Activated T-cell treated with anti-CD3 and anti-CD28 coated beads, Interleukin-2, amount 50 U/mL, for 72 hours (primary cell): ENCODE measurements around the gene HEPHL1. TPM values are rescaled to one million over a fixed set of nuclear protein-coding genes. Genes with fewer than 3 reads are reported as not detected.
"Not testable (repeated sequence)": the region's sequence is repeated elsewhere in the genome, so short reads cannot be mapped to it uniquely, and the experiment has no call there.

Experiments used
- ATAC-seq, 2 donors: fragments of 150-1000 bp; cut with Tn5 transposase; replicated peaks in 1 of 2; 2 replicates each; pipeline ENCODE4 v1.10.0; 2021; ENCODE audit warnings: moderate library complexity in 2 of 2, mild to moderate bottlenecking in 1 of 2
- DNase-seq, 2 donors: peaks; one replicate each; pipeline ENCODE4 v3.0.0; 2021 to 2022; ENCODE audit warnings: mixed read lengths in 1 of 2
- H3K27ac Mint-ChIP-seq: one replicate; pipeline ENCODE4 v1.8.0; 2022; ENCODE audit warnings: mild to moderate bottlenecking, moderate library complexity, mixed read lengths
- H3K27me3 Mint-ChIP-seq: one replicate; pipeline ENCODE4 v1.8.0; 2022; ENCODE audit warnings: low read depth, mixed read lengths
- H3K36me3 Mint-ChIP-seq, 2 donors: one replicate each; pipeline ENCODE4 v1.8.0; 2022; ENCODE audit warnings: mixed read lengths in 2 of 2, mild to moderate bottlenecking in 1 of 2; ENCODE audit not compliant: insufficient read depth in 2 of 2
- H3K4me1 Mint-ChIP-seq: one replicate; pipeline ENCODE4 v1.8.0; 2022; ENCODE audit warnings: low read depth, mixed read lengths
- H3K4me3 Mint-ChIP-seq, 2 donors: one replicate each; pipeline ENCODE4 v1.8.0; 2022; ENCODE audit warnings: mild to moderate bottlenecking in 2 of 2, mixed read lengths in 2 of 2, moderate library complexity in 2 of 2
- H3K9me3 Mint-ChIP-seq, 2 donors: one replicate each; pipeline ENCODE4 v1.8.0; 2022; ENCODE audit warnings: mixed read lengths in 2 of 2
- total RNA-seq, 2 donors: library from RNA; stranded (reverse); gene quantifications; one replicate each; pipeline ENCODE4 v1.2.3, GENCODE V29; 2022

The HEPHL1 gene
- total RNA-seq, 2 donors from 2014 or later: not detected

DNA sequence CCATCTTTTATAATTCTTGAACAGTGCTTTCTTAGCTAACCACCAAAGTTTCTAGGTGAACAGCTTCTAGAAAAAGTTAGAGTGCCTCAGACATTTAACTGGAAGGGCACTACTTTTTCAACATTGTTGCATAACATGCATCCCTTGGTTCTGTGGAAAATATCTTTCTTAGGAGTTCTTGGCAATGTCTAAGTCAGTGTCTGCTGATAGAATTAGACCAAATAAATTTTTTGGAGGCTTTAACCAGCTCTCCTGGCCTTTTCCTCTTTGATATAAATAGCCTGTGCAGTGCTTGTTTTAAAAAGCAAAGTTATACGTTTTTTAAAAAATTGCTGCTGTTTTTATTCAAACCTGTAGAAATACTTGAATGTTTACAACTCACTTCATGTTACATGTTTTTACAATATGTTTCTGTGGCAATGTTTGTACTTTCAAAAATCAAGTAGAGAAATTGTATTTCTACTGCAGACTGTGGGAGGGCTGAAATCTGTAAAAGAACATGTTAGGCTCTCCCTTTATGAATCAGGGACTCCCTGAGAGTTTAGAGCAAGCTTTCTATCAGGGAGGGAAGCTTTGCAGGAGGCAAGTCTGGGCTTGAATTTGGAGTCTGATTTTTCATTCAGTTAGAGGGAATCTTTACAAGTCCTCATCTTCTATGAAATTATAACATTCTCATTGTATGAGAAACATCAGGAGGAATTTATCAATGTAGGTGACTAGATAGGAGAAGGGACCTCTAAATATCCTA, 91.2 kb downstream of the HEPHL1 start:
- no peaks in the 10 kb centered on the region for H3K4me1 Mint-ChIP-seq
- DNase-seq (no peak), ATAC-seq (no peak)
- no peak overlapping the region for H3K27ac Mint-ChIP-seq
- H3K27me3 Mint-ChIP-seq: peaks cover 28% of the 10 kb centered on the region
- H3K4me3 Mint-ChIP-seq: no peak overlapping the region
- H3K9me3 Mint-ChIP-seq: peaks cover 0 to 2% of the 10 kb centered on the region in 2 donors
- no peaks in the 10 kb centered on the region for H3K36me3 Mint-ChIP-seq

DNA sequence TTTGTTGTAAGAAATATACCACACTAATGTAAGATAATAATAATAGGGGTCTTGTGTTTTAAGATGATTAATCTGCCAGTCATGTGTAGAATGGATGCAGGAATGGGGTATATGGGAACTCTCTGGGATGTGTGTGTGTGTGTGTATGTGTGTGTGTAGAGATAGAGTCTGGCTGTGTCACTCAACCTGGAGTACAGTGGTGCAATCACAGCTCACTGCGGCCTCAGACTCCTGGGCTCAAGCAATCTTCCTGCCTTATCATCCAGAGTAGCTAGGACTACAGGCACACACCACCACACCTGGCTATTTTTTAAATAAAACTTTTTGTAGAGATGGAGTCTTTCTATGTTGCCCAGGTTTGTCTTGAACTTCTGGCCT, 96.0 kb downstream of the HEPHL1 start:
- ATAC-seq: no peak
- no peak for DNase-seq
- H3K9me3 Mint-ChIP-seq: peaks cover 0 to 2% of the 10 kb centered on the region in 2 donors
- peaks cover 11% of the 10 kb centered on the region for H3K27me3 Mint-ChIP-seq
- no peaks in the 10 kb centered on the region for H3K36me3 Mint-ChIP-seq
- no peak overlapping the region for H3K27ac Mint-ChIP-seq
- no peak overlapping the region for H3K4me3 Mint-ChIP-seq
- H3K4me1 Mint-ChIP-seq: no peaks in the 10 kb centered on the region

GRCh38 chr11:94117871-94118270, 96.7 kb downstream of the HEPHL1 start:
- H3K9me3 Mint-ChIP-seq: peaks cover 0 to 2% of the 10 kb centered on the region in 2 donors

GRCh38 chr11:94119676-94120075, 98.5 kb downstream of the HEPHL1 start:
- not testable (repeated sequence) for H3K4me3 Mint-ChIP-seq, H3K9me3 Mint-ChIP-seq, H3K27me3 Mint-ChIP-seq, DNase-seq, H3K4me1 Mint-ChIP-seq, H3K27ac Mint-ChIP-seq, H3K36me3 Mint-ChIP-seq, ATAC-seq

More at GRCh38 chr11:94117871-94118270, 96.7 kb downstream of the HEPHL1 start:
- no peaks in the 10 kb centered on the region for H3K36me3 Mint-ChIP-seq
- H3K27ac Mint-ChIP-seq: no peak overlapping the region
- H3K4me3 Mint-ChIP-seq: no peak overlapping the region
- DNase-seq (no peak), ATAC-seq (no peak)
- no peaks in the 10 kb centered on the region for H3K4me1 Mint-ChIP-seq
- peaks cover 6% of the 10 kb centered on the region for H3K27me3 Mint-ChIP-seq

DNA sequence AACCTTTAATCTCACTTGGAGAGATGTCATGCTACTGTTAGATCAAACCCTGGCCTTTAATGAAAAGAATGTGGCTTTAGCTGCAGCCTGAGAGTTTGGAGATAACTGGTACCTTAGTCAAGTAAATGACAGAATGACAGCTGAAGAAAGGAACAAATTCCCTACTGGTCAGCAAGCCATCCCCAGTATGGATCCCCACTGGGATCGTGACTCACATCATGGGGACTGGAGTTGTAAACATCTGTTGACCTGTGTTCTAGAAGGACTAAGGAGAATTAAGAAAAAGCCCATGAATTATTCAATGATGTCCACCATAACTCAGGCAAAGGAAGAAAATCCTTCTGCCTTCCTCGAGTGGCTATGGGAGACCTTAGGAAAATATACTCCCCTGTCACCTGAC, 99.4 kb downstream of the HEPHL1 start:
- not testable (repeated sequence) for H3K4me3 Mint-ChIP-seq, H3K27me3 Mint-ChIP-seq, ATAC-seq, H3K27ac Mint-ChIP-seq, H3K9me3 Mint-ChIP-seq, H3K36me3 Mint-ChIP-seq, H3K4me1 Mint-ChIP-seq, DNase-seq

DNA sequence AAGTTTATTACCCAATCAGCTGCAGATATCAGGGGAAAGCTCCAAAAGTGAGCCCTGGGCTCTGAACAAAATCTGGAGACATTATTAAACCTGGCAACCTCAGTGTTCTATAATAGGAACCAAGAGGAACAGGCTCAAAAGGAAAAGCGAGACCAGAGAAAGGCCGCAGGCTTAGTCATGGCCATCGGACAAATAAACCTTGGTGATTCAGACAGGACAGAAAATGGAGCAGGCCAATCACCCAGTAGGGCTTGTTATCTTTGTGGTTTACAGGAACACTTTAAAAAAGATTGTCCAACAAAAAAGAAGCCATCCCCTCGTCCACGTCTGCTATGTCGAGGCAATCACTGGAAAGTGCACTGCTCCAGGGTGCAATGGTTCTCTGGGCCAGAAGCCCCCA, 99.8 kb downstream of the HEPHL1 start:
- no peaks in the 10 kb centered on the region for H3K36me3 Mint-ChIP-seq
- H3K4me3 Mint-ChIP-seq: no peak overlapping the region
- H3K27me3 Mint-ChIP-seq: no peaks in the 10 kb centered on the region
- H3K27ac Mint-ChIP-seq: no peak overlapping the region
- no peaks in the 10 kb centered on the region for H3K4me1 Mint-ChIP-seq
- ATAC-seq (no peak), DNase-seq (no peak)
- H3K9me3 Mint-ChIP-seq: no peaks in the 10 kb centered on the region

DNA sequence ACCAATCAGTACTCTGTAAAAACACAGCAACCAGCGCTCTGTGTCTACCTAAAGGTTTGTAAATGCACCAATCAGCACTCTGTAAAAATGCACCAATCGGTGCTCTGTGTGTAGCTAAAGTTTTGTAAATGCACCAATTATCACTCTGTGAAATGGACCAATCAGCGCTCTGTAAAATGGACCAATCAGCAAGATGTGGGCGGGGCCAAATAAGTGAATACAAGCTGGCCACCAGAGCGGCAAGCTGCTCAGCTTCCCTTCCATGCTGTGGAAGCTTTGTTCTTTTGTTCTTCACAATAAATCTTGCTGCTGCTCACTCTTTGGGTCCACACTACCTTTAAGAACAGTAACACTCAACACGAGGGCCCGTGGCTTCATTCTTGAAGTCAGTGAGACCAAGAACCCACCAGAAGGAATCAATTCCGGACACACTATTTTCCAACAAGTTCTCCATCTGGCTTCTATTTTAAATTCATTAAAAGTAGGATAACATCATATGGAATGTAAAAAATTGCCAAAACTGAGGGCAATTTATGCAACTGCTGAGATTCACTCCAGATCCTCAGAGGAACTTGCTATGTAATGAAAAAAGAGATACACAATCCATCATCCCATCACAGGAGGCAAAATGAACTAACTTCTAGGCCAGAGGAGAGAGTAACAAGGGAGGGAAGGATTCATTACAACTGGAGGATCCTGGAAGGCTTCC, 104.4 kb downstream of the HEPHL1 start:
- Mint-ChIP-seq H3K4me3 (no peak overlapping the region), H3K27ac (no peak overlapping the region), H3K27me3 (no peaks in the 10 kb centered on the region), H3K36me3 (no peaks in the 10 kb centered on the region), H3K4me1 (peaks cover 15% of the 10 kb centered on the region), H3K9me3 (no peaks in the 10 kb centered on the region)
- ATAC-seq (no peak), DNase-seq (no peak)

DNA sequence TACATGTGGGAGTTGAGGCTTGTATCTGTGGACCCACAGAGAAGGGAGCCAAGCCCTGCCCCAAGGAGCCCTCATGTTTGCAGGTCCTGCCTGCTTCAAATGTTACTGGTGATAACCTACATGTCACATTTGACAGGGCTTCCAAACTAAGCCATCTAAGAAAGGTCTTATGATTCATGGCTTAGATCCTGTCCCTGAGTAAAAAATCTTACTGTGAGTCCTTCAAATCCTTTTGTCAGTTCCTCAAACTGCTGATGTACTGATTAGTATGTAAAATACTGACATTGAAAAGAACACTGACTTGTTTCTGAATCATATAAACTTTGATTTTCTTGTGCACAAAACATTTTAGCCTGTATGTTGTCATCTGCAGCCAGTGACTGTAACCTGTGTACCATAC, 106.5 kb downstream of the HEPHL1 start:
- Mint-ChIP-seq H3K4me1 (peaks cover 15% of the 10 kb centered on the region), H3K27me3 (no peaks in the 10 kb centered on the region), H3K36me3 (no peaks in the 10 kb centered on the region), H3K4me3 (no peak overlapping the region), H3K9me3 (no peaks in the 10 kb centered on the region), H3K27ac (peak overlapping the region; percentile 92)
- ATAC-seq (no peak), DNase-seq (no peak)

DNA sequence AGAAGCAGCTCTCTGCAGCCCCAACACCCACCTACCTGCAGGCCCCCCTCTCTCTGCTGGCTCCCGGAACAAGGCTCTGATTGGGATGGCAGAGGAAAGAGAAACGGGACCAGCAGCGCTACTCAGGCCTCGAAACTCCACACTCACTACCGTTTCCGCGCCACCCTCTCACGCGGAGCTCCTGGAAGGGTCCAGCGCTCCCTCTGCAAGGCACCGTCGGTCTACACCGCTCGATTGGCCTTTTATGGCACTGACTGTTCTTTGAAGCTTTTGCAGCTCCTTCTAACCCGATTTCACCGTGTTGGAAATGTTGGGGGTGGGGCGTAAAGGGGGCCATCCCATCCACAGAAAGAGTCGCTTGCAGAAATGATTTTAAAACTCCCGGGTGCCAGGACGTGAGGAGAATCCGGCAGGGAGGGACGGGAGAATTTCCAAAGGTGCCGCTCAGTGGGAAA, 107.2 kb downstream of the HEPHL1 start:
- ATAC-seq: peak; percentile 36 to 38
- Mint-ChIP-seq H3K36me3 (no peaks in the 10 kb centered on the region), H3K9me3 (no peaks in the 10 kb centered on the region), H3K27ac (peak overlapping the region; percentile 92), H3K4me3 (no peak overlapping the region), H3K27me3 (no peaks in the 10 kb centered on the region), H3K4me1 (peaks cover 20% of the 10 kb centered on the region)
- peak in 1 of 2 donors; percentile 42 for DNase-seq

GRCh38 chr11:94128746-94129511, 107.8 kb downstream of the HEPHL1 start, which contains the start of gene PANX1:
PANX1 (plus strand) TSS chr11:94128841; CDS start chr11:94129313, 472 bp downstream.
- H3K27ac Mint-ChIP-seq: peak within 1 kb of the TSS; percentile 92
- ATAC-seq (peak; percentile 85 to 86), DNase-seq (peak; percentile 73 to 78)
- no peak within 1 kb of the TSS for H3K4me3 Mint-ChIP-seq
- no peaks in the 10 kb centered on the region for H3K27me3 Mint-ChIP-seq
- H3K9me3 Mint-ChIP-seq: no peaks in the 10 kb centered on the region
- no peaks in the 10 kb centered on the region for H3K36me3 Mint-ChIP-seq
- H3K4me1 Mint-ChIP-seq: peaks cover 26% of the 10 kb centered on the region

DNA sequence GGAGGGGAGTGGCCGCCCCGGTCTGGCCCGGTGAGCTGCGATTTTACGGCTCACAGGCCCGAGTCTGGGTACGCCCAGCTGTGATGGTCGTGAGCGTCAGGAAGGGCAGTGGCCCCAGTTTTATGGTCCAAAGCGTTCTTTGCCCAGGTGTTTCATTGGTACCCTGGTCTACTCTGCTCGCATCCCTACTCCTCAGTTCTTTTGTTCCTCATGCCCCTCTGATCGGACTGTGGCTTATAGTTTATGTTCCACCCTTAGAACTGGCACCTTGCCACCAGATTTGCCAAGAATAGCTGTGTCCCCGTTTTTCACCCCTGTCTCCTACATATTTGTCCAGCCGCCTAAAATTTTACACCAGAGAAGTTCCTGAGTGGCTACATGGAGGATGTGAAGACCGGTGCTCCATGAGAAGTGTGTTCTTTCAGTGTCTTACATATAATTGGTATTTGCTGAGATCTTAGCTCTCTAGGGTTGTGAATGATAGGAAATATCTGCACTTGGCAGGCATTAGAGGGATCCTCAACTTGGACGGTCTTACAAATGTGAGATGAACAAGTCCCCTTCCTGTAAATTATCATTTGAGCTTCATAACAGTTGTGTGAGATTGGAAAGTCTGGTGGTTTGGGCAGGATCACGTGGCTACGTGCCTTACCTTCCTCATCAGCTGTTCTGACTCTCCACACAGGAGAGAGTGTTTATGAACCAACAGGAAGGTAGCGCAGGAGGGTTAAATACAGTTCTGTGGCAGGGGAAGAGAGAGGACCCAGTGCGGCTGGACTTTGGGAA, 108.6 kb downstream of the HEPHL1 start:
- no peak overlapping the region for H3K27ac Mint-ChIP-seq
- H3K9me3 Mint-ChIP-seq: no peaks in the 10 kb centered on the region
- no peaks in the 10 kb centered on the region for H3K36me3 Mint-ChIP-seq
- DNase-seq (no peak), ATAC-seq (peak; percentile 60 to 64)
- peaks cover 32% of the 10 kb centered on the region for H3K4me1 Mint-ChIP-seq
- H3K27me3 Mint-ChIP-seq: no peaks in the 10 kb centered on the region
- no peak overlapping the region for H3K4me3 Mint-ChIP-seq

DNA sequence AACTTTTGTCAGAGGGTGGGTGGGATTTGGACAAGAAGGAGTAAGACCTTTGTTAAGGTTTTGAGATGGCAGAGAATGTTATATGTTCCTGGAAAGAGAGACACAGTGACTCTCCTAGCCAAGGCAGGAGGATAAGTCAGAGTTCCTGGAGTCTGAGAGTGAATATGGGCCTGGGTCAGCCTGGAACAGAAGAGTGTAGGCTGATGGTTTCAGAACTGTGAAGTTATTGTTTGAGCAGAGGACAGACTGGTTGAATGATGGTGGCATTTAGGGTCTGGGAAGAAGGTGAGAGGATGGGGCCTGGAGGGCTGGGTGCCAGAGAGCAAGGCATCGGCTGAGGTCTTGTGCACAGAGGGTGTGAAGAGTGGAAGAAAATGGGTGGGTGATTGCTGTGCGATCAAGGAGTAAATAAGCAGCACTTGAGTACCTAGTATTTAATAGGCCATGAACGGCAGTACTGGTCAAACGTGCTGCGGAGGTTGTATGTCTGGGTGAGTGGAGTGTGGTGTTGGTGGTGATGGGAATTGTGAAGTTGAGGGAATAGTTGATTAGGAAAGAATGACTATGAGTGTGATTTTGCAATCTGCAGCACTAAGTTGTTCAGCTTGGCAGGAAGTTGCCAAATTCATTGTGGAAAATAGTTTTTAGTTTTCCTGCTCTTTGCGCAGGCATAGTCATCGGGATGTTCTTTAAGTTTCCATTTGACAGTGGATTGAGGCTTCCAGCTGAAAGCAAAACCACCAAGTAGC, 109.3 kb downstream of the HEPHL1 start:
- Mint-ChIP-seq H3K4me3 (no peak overlapping the region), H3K27ac (no peak overlapping the region), H3K36me3 (no peaks in the 10 kb centered on the region), H3K9me3 (no peaks in the 10 kb centered on the region), H3K27me3 (no peaks in the 10 kb centered on the region), H3K4me1 (peaks cover 40% of the 10 kb centered on the region)
- no peak for ATAC-seq
- no peak for DNase-seq
